Activated CD4-positive, alpha-beta T cell treated with anti-CD3 and anti-CD28 coated beads, Interleukin-2, amount 10 ng/mL, durations not matched to agents 7 days and 5 days (primary cell): ENCODE data around the gene MAP3K13. TPM values are rescaled to one million over a fixed set of nuclear protein-coding genes. Genes with fewer than 3 reads are reported as not detected.
"Not testable (repeated sequence)": the region's sequence is repeated elsewhere in the genome, so short reads cannot be mapped to it uniquely, and the experiment has no call there.

Experiments used
- CTCF ChIA-PET: fragments of 350-600 bp; sonication (Branson Sonifier 250); formaldehyde crosslinking; loops from one replicate; lab custom pipeline; 2021; ENCODE audit warnings: antibody characterized with exemption; lab: Charles Lee
- POLR2A ChIA-PET: fragments of 350-600 bp; sonication (Branson Sonifier 250); formaldehyde crosslinking; loops from one replicate; lab custom pipeline; 2021; ENCODE audit warnings: antibody characterized with exemption; lab: Charles Lee
- DNase-seq: peaks from one replicate; pipeline ENCODE4 v3.0.0-alpha.2; 2020
- H3K27ac Mint-ChIP-seq: one replicate; pipeline ENCODE4 v1.8.0; 2021; ENCODE audit warnings: mild to moderate bottlenecking, moderate library complexity, mixed read lengths
- H3K27me3 Mint-ChIP-seq: one replicate; pipeline ENCODE4 v1.8.0; 2021; ENCODE audit warnings: mixed read lengths
- H3K36me3 Mint-ChIP-seq: one replicate; pipeline ENCODE4 v1.8.0; 2021; ENCODE audit warnings: low read depth, mixed read lengths
- H3K4me1 Mint-ChIP-seq: one replicate; pipeline ENCODE4 v1.8.0; 2021; ENCODE audit warnings: mixed read lengths
- H3K4me3 Mint-ChIP-seq: one replicate; pipeline ENCODE4 v1.8.0; 2021; ENCODE audit warnings: mild to moderate bottlenecking, moderate library complexity, mixed read lengths
- H3K9me3 Mint-ChIP-seq: one replicate; pipeline ENCODE4 v1.8.0; 2021; ENCODE audit warnings: mixed read lengths
- total RNA-seq, 2 experiments: library from RNA; stranded (reverse); gene quantifications; one replicate each; pipeline ENCODE4 v1.2.3, GENCODE V29; 2021

MAP3K13 gene
- total RNA-seq, 2 experiments from 2014 or later = 10.2 to 13.1 TPM

GRCh38 chr3:185411133-185411532 is 48.2 kb downstream of the MAP3K13 start:
- Mint-ChIP-seq H3K27me3 (no peaks in the 10 kb centered on the region), H3K4me1 (no peaks in the 10 kb centered on the region), H3K4me3 (no peak overlapping the region), H3K36me3 (no peaks in the 10 kb centered on the region), H3K9me3 (no peaks in the 10 kb centered on the region), H3K27ac (no peak overlapping the region)
- ChIA-PET POLR2A (no interaction called here), CTCF (no interaction called here)
- no peak for DNase-seq

- no peak for DNase-seq
- CTCF ChIA-PET = no interaction called here
Measured at GRCh38 chr3:185416513-185416912, 53.6 kb downstream of the MAP3K13 start.

GRCh38 chr3:185418561-185418977 is 55.6 kb downstream of the MAP3K13 start:
- DNase-seq, POLR2A ChIA-PET, H3K4me3 Mint-ChIP-seq, H3K4me1 Mint-ChIP-seq, H3K27ac Mint-ChIP-seq, H3K36me3 Mint-ChIP-seq, H3K9me3 Mint-ChIP-seq, CTCF ChIA-PET: not testable (repeated sequence)
- H3K27me3 Mint-ChIP-seq = peaks cover 11% of the 10 kb centered on the region

More at GRCh38 chr3:185416513-185416912, 53.6 kb downstream of the MAP3K13 start:
- peaks cover 9% of the 10 kb centered on the region for H3K27me3 Mint-ChIP-seq
- POLR2A ChIA-PET = no interaction called here
- no peaks in the 10 kb centered on the region for H3K9me3 Mint-ChIP-seq
- H3K27ac Mint-ChIP-seq = no peak overlapping the region
- H3K36me3 Mint-ChIP-seq = no peaks in the 10 kb centered on the region
- H3K4me1 Mint-ChIP-seq = no peaks in the 10 kb centered on the region
- H3K4me3 Mint-ChIP-seq = no peak overlapping the region

- CTCF ChIA-PET = no interaction called here
- H3K36me3 Mint-ChIP-seq = no peaks in the 10 kb centered on the region
- H3K27ac Mint-ChIP-seq = no peak overlapping the region
- no peaks in the 10 kb centered on the region for H3K4me1 Mint-ChIP-seq
- DNase-seq = no peak
- no peaks in the 10 kb centered on the region for H3K9me3 Mint-ChIP-seq
- peaks cover 17% of the 10 kb centered on the region for H3K27me3 Mint-ChIP-seq
- POLR2A ChIA-PET = no interaction called here
- no peak overlapping the region for H3K4me3 Mint-ChIP-seq
Measured at GRCh38 chr3:185420762-185421161, 57.8 kb downstream of the MAP3K13 start.

- H3K4me3 Mint-ChIP-seq = no peak overlapping the region
- H3K4me1 Mint-ChIP-seq = no peaks in the 10 kb centered on the region
- H3K36me3 Mint-ChIP-seq = no peaks in the 10 kb centered on the region
- peaks cover 17% of the 10 kb centered on the region for H3K27me3 Mint-ChIP-seq
- CTCF ChIA-PET = no interaction called here
- H3K9me3 Mint-ChIP-seq = no peaks in the 10 kb centered on the region
- H3K27ac Mint-ChIP-seq = no peak overlapping the region
- POLR2A ChIA-PET = no interaction called here
- no peak for DNase-seq
Measured at GRCh38 chr3:185421577-185422232, 58.8 kb downstream of the MAP3K13 start.

GRCh38 chr3:185422677-185423076 is 59.7 kb downstream of the MAP3K13 start:
- no peak for DNase-seq
- H3K4me3 Mint-ChIP-seq = no peak overlapping the region
- no peaks in the 10 kb centered on the region for H3K36me3 Mint-ChIP-seq
- peaks cover 17% of the 10 kb centered on the region for H3K27me3 Mint-ChIP-seq
- ChIA-PET POLR2A (no interaction called here), CTCF (no interaction called here)
- no peaks in the 10 kb centered on the region for H3K4me1 Mint-ChIP-seq
- H3K9me3 Mint-ChIP-seq = no peaks in the 10 kb centered on the region
- no peak overlapping the region for H3K27ac Mint-ChIP-seq

- ChIA-PET POLR2A (no interaction called here), CTCF (no interaction called here)
- Mint-ChIP-seq H3K36me3 (no peaks in the 10 kb centered on the region), H3K9me3 (no peaks in the 10 kb centered on the region), H3K27me3 (peaks cover 17% of the 10 kb centered on the region), H3K4me1 (no peaks in the 10 kb centered on the region), H3K27ac (no peak overlapping the region), H3K4me3 (no peak overlapping the region)
- no peak for DNase-seq
Measured at GRCh38 chr3:185423178-185423577, 60.2 kb downstream of the MAP3K13 start.

- H3K36me3 Mint-ChIP-seq = no peaks in the 10 kb centered on the region
- peaks cover 17% of the 10 kb centered on the region for H3K27me3 Mint-ChIP-seq
- H3K9me3 Mint-ChIP-seq = no peaks in the 10 kb centered on the region
- no peak overlapping the region for H3K4me3 Mint-ChIP-seq
- DNase-seq = no peak
- no peak overlapping the region for H3K27ac Mint-ChIP-seq
- ChIA-PET CTCF (no interaction called here), POLR2A (no interaction called here)
- H3K4me1 Mint-ChIP-seq = no peaks in the 10 kb centered on the region
Measured at GRCh38 chr3:185424435-185424834, 61.5 kb downstream of the MAP3K13 start.

GRCh38 chr3:185430375-185430774 is 67.4 kb downstream of the MAP3K13 start:
- no peak overlapping the region for H3K27ac Mint-ChIP-seq
- ChIA-PET POLR2A (no interaction called here), CTCF (interaction anchor here (0.7 kb wide), 1 partner anchor 653 kb away, joined by 3 read pairs; no protein-coding TSS in a partner anchor)
- H3K4me3 Mint-ChIP-seq = no peak overlapping the region
- no peaks in the 10 kb centered on the region for H3K36me3 Mint-ChIP-seq
- DNase-seq = no peak
- no peaks in the 10 kb centered on the region for H3K9me3 Mint-ChIP-seq
- H3K4me1 Mint-ChIP-seq = no peaks in the 10 kb centered on the region
- peaks cover 2% of the 10 kb centered on the region for H3K27me3 Mint-ChIP-seq

- Mint-ChIP-seq H3K9me3 (no peaks in the 10 kb centered on the region), H3K27me3 (peaks cover 2% of the 10 kb centered on the region), H3K36me3 (no peaks in the 10 kb centered on the region), H3K27ac (no peak overlapping the region), H3K4me3 (no peak overlapping the region), H3K4me1 (no peaks in the 10 kb centered on the region)
- DNase-seq = no peak
- POLR2A ChIA-PET = interaction anchor here (0.6 kb wide), 1 partner anchor 91 kb away, joined by 3 read pairs; no protein-coding TSS in a partner anchor
- CTCF ChIA-PET = interaction anchor here (0.6 kb wide), 1 partner anchor 1683 kb away, joined by 3 read pairs; no protein-coding TSS in a partner anchor
Measured at GRCh38 chr3:185439745-185440466, 77.0 kb downstream of the MAP3K13 start.

- no peak for DNase-seq
- Mint-ChIP-seq H3K9me3 (no peaks in the 10 kb centered on the region), H3K36me3 (no peaks in the 10 kb centered on the region), H3K27ac (no peak overlapping the region), H3K4me1 (no peaks in the 10 kb centered on the region), H3K27me3 (peaks cover 2% of the 10 kb centered on the region), H3K4me3 (no peak overlapping the region)
- POLR2A ChIA-PET = no interaction called here
- CTCF ChIA-PET = no interaction called here
Measured at GRCh38 chr3:185442031-185442430, 79.1 kb downstream of the MAP3K13 start.

GRCh38 chr3:185444329-185444728 is 81.4 kb downstream of the MAP3K13 start:
- Mint-ChIP-seq H3K27ac (no peak overlapping the region), H3K4me3 (no peak overlapping the region), H3K27me3 (peaks cover 2% of the 10 kb centered on the region), H3K4me1 (no peaks in the 10 kb centered on the region), H3K36me3 (no peaks in the 10 kb centered on the region), H3K9me3 (no peaks in the 10 kb centered on the region)
- POLR2A ChIA-PET = no interaction called here
- CTCF ChIA-PET = no interaction called here
- no peak for DNase-seq

- Mint-ChIP-seq H3K27me3 (no peaks in the 10 kb centered on the region), H3K4me1 (no peaks in the 10 kb centered on the region), H3K4me3 (no peak overlapping the region), H3K27ac (no peak overlapping the region), H3K9me3 (no peaks in the 10 kb centered on the region), H3K36me3 (no peaks in the 10 kb centered on the region)
- POLR2A ChIA-PET = no interaction called here
- DNase-seq = no peak
- CTCF ChIA-PET = no interaction called here
Measured at GRCh38 chr3:185448107-185448506, 85.2 kb downstream of the MAP3K13 start.
